Measurements from ENCODE around the gene PIGS. TPM values are rescaled to one million over a fixed set of nuclear protein-coding genes. Genes with fewer than 3 reads are reported as not detected.

The PIGS gene
- total RNA-seq (25.5 TPM), polyA plus RNA-seq (19.6 TPM)
- long read RNA-seq, donor 1, partial matches to known transcripts = 0 of 2 reads
- long read RNA-seq, donor 1, other reads (novel, unspliced or antisense) = 0 of 2 reads
- long read RNA-seq, donor 2 = 0 reads
- long read RNA-seq, donor 3, transcript PIGS-202 (12 exons, 2,877 nt) = major isoform, 8 of 13 reads
- long read RNA-seq, donor 3, partial matches to known transcripts = 0 of 13 reads
- long read RNA-seq, donor 3, other reads (novel, unspliced or antisense) = 0 of 13 reads
- long read RNA-seq, donor 4, partial matches to known transcripts = 0 of 5 reads
- long read RNA-seq, donor 4, other reads (novel, unspliced or antisense) = 0 of 5 reads
- long read RNA-seq, donor 5, transcript PIGS-202 (12 exons, 2,877 nt) = major isoform, 17 of 45 reads
- long read RNA-seq, donor 5, transcript PIGS-203 (11 exons, 2,815 nt) = minor isoform, 5 of 45 reads
- long read RNA-seq, donor 5, partial matches to known transcripts = 21 of 45 reads
- long read RNA-seq, donor 5, other reads (novel, unspliced or antisense) = 0 of 45 reads
- long read RNA-seq, donor 6, transcript PIGS-202 (12 exons, 2,877 nt) = major isoform, 12 of 15 reads
- long read RNA-seq, donor 6, partial matches to known transcripts = 0 of 15 reads
- long read RNA-seq, donor 6, other reads (novel, unspliced or antisense) = 0 of 15 reads
- long read RNA-seq, donor 7, transcript PIGS-202 (12 exons, 2,877 nt) = minor isoform, 5 of 15 reads
- long read RNA-seq, donor 7, transcript PIGS-203 (11 exons, 2,815 nt) = major isoform, 7 of 15 reads
- long read RNA-seq, donor 7, partial matches to known transcripts = 0 of 15 reads
- long read RNA-seq, donor 7, other reads (novel, unspliced or antisense) = 0 of 15 reads
- long read RNA-seq, donor 8, partial matches to known transcripts = 0 of 4 reads
- long read RNA-seq, donor 8, other reads (novel, unspliced or antisense) = 0 of 4 reads
- long read RNA-seq, donor 9, transcript PIGS-202 (12 exons, 2,877 nt) = major isoform, 7 of 9 reads
- long read RNA-seq, donor 9, partial matches to known transcripts = 0 of 9 reads
- long read RNA-seq, donor 9, other reads (novel, unspliced or antisense) = 0 of 9 reads
- long read RNA-seq, donor 10, transcript PIGS-206 (2 exons, 3,088 nt) = major isoform, 5 of 13 reads
- long read RNA-seq, donor 10, partial matches to known transcripts = 0 of 13 reads
- long read RNA-seq, donor 10, other reads (novel, unspliced or antisense) = 0 of 13 reads

DNA sequence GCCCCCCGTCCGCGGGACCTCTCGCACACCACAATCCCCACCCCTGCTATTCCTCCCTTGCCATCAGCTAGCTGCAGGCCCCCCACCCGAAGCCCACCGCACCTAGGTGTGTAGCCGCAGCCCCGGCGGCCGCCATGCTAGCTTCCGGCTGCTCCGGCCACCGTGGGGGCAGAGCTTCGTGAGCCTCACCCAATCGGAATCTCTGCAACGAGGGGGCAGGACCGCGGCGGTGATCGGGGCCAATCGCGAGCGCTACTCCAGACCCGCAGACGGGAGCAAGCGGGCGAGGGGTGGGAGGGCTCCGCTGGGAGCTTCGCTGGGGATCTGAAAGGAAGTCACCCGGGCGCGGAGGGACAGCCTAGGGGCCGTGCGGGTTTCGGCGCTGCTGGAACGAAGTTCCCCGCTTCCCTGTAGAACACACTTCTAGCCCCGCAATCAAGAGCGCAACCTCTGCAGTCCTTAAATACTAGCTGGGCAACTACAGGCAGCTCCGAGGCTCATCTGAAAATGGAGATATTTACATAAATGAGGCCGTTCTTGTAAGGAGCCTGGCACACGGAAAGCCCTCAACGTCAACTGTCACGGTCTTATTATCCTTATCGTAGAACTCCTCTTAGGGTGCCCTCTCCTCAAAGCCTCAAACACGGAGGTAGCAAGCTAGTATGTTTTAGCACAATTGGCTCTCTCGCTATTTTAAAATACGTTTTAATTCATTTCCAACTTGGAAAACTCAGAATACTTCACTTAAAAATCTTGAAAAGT, at the start of gene PIGS:
Gene PIGS (minus strand): TSS at position 164 of the 762 bp plus-strand sequence. CDS start 28 bp downstream, at position 136.
- peak within 1 kb of the TSS; percentile 64 to 85 for H3K27ac ChIP-seq (ENCODE audit: low read depth in 1 of 2, low read length in 1 of 2)
- 2% methylated on average over 49 of the region's 49 CpGs for WGBS
- peaks cover 9 to 18% of the 10 kb centered on the region in 2 donors for H3K4me1 ChIP-seq (ENCODE audit: control insufficient read depth in 2 of 2, insufficient read depth in 2 of 2, low read length in 2 of 2)

DNA sequence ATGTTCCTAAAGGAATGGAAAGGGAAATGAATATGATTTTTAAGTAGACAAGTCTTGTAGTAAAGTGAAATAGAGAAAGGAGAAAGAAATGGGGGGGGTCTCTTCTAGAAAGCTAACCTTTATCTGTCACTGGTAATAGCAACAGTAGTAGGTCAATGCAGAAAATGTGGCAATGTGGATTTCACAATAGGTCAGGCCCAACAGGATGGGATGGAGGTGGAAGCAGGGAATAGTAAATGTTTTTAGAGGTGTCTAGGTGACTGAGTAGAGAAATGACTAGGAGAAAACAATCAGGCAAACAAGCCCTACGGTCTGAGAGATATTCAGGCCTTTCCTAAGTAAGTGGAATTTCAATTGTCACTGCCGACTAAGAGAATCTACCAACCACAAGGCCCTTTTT, 48.7 kb upstream of the PIGS start:
- no peaks in the 10 kb centered on the region for H3K4me1 ChIP-seq (ENCODE audit: control insufficient read depth in 2 of 2, insufficient read depth in 2 of 2, low read length in 2 of 2)
- DNase-seq (ENCODE audit: low read depth in 6 of 9, low spot score in 9 of 9) = no peak
- 99% methylated on average over 2 of the region's 2 CpGs for WGBS
- peaks cover 81 to 97% of the 10 kb centered on the region in 2 donors for H3K36me3 ChIP-seq (ENCODE audit: control insufficient read depth in 2 of 2, insufficient read depth in 2 of 2, low read length in 1 of 2)
- no peak overlapping the region for H3K27ac ChIP-seq (ENCODE audit: low read depth in 1 of 2, low read length in 1 of 2)
- H3K27me3 ChIP-seq (ENCODE audit: control insufficient read depth in 2 of 2, insufficient read depth in 1 of 2, low read length in 1 of 2) = no peaks in the 10 kb centered on the region
- no peaks in the 10 kb centered on the region for H3K9me3 ChIP-seq (ENCODE audit: control insufficient read depth in 2 of 2, insufficient read depth in 1 of 2, low read length in 1 of 2)
- H3K4me3 ChIP-seq (ENCODE audit: low read length in 2 of 2) = no peak overlapping the region

More for the DNA sequence above, at the start of gene PIGS:
- Histone ChIP-seq H3K4me3 (ENCODE audit: low read length in 2 of 2) (peak within 1 kb of the TSS; percentile 73 to 98), H3K27me3 (ENCODE audit: control insufficient read depth in 2 of 2, insufficient read depth in 1 of 2, low read length in 1 of 2) (no peaks in the 10 kb centered on the region), H3K36me3 (ENCODE audit: control insufficient read depth in 2 of 2, insufficient read depth in 2 of 2, low read length in 1 of 2) (peaks cover 3 to 7% of the 10 kb centered on the region in 2 donors), H3K9me3 (ENCODE audit: control insufficient read depth in 2 of 2, insufficient read depth in 1 of 2, low read length in 1 of 2) (peaks cover 0 to 3% of the 10 kb centered on the region in 2 donors)
- peak; percentile 72 to 92 (median 81) for DNase-seq (ENCODE audit: low read depth in 6 of 9, low spot score in 9 of 9)

DNA sequence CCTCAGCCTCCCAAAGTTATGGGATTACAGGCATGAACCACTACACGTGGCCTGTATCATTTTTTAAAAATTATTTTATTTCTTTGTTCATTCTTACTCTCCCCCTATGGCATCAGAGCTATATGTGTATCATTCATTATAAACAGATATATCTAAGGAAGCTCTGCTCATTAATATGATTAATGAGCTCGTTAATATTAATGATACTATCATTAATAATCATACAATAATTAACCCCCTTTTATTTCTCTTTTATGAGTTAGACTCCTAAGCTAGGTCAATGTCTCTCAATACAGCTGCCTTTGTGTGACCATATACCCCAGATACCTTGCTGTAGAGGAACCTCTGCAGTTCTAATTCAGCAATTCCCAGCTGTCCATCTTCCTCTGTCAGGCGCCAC, 47.1 kb upstream of the PIGS start:
- H3K36me3 ChIP-seq (ENCODE audit: control insufficient read depth in 2 of 2, insufficient read depth in 2 of 2, low read length in 1 of 2) = peaks cover 84 to 97% of the 10 kb centered on the region in 2 donors
- WGBS = 97% methylated on average over 3 of the region's 3 CpGs
- no peaks in the 10 kb centered on the region for H3K27me3 ChIP-seq (ENCODE audit: control insufficient read depth in 2 of 2, insufficient read depth in 1 of 2, low read length in 1 of 2)
- H3K4me3 ChIP-seq (ENCODE audit: low read length in 2 of 2) = no peak overlapping the region
- no peak for DNase-seq (ENCODE audit: low read depth in 6 of 9, low spot score in 9 of 9)
- H3K4me1 ChIP-seq (ENCODE audit: control insufficient read depth in 2 of 2, insufficient read depth in 2 of 2, low read length in 2 of 2) = no peaks in the 10 kb centered on the region
- no peaks in the 10 kb centered on the region for H3K9me3 ChIP-seq (ENCODE audit: control insufficient read depth in 2 of 2, insufficient read depth in 1 of 2, low read length in 1 of 2)
- no peak overlapping the region for H3K27ac ChIP-seq (ENCODE audit: low read depth in 1 of 2, low read length in 1 of 2)

DNA sequence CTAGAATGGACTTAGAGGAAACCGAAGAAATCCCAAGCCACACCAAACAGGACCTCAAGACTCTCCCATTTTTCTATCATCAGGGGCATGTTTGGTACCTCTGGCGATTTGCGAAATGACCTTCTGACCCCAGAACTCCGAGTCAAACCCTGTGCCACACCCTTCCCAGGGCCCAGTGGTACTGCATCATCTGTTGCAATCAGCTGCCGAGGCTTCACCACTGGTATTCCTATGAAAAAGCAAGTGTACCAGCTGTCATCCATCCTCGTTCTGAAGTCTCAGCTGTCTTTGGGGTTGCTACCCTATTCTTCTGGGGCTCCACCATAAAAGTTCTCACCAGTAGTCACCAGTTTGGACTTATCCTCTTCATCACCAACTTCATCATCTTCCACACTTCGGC, 45.0 kb upstream of the PIGS start:
- no peak overlapping the region for H3K27ac ChIP-seq (ENCODE audit: low read depth in 1 of 2, low read length in 1 of 2)
- peaks cover 72 to 94% of the 10 kb centered on the region in 2 donors for H3K36me3 ChIP-seq (ENCODE audit: control insufficient read depth in 2 of 2, insufficient read depth in 2 of 2, low read length in 1 of 2)
- DNase-seq (ENCODE audit: low read depth in 6 of 9, low spot score in 9 of 9) = no peak
- H3K27me3 ChIP-seq (ENCODE audit: control insufficient read depth in 2 of 2, insufficient read depth in 1 of 2, low read length in 1 of 2) = no peaks in the 10 kb centered on the region
- peaks cover 0 to 5% of the 10 kb centered on the region in 2 donors for H3K4me1 ChIP-seq (ENCODE audit: control insufficient read depth in 2 of 2, insufficient read depth in 2 of 2, low read length in 2 of 2)
- H3K9me3 ChIP-seq (ENCODE audit: control insufficient read depth in 2 of 2, insufficient read depth in 1 of 2, low read length in 1 of 2) = no peaks in the 10 kb centered on the region
- no peak overlapping the region for H3K4me3 ChIP-seq (ENCODE audit: low read length in 2 of 2)
- 96% methylated on average over 7 of the region's 7 CpGs for WGBS

DNA sequence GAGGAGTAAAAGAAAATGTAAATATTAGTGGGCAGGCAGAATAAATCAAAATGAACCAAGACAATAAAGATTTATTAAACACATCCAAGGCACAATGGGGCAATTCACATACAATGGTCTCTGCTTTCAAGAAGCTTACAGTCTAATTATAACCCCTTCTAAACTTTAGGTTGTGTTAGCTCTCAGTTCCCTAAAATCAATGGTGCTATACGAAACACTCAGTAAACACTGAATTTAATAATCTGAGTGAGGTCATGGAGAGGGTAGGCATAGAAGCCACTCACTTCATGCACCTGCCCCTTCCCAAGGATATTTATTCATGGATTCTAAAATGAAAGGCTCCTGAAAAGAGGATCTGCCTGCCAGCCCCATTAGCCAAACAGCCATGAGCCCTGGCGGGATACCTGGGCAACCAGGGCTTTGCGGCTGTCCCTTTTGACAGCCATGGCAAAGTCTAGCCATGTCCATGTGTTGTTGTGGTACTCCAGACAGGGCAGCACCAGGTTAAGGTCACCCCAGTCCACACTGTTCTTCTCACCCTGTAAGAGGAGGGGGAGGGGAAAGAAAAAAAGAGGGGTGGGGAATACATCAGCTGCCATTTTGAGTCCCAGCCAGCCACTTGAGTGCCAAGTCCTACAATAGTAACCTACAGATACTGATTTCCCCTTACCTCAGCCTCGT, 44.1 kb upstream of the PIGS start:
- Histone ChIP-seq H3K4me1 (ENCODE audit: control insufficient read depth in 2 of 2, insufficient read depth in 2 of 2, low read length in 2 of 2) (peaks cover 0 to 5% of the 10 kb centered on the region in 2 donors), H3K4me3 (ENCODE audit: low read length in 2 of 2) (no peak overlapping the region), H3K9me3 (ENCODE audit: control insufficient read depth in 2 of 2, insufficient read depth in 1 of 2, low read length in 1 of 2) (no peaks in the 10 kb centered on the region), H3K36me3 (ENCODE audit: control insufficient read depth in 2 of 2, insufficient read depth in 2 of 2, low read length in 1 of 2) (peaks cover 63 to 93% of the 10 kb centered on the region in 2 donors), H3K27me3 (ENCODE audit: control insufficient read depth in 2 of 2, insufficient read depth in 1 of 2, low read length in 1 of 2) (no peaks in the 10 kb centered on the region), H3K27ac (ENCODE audit: low read depth in 1 of 2, low read length in 1 of 2) (no peak overlapping the region)
- 96% methylated on average over 4 of the region's 4 CpGs for WGBS
- no peak for DNase-seq (ENCODE audit: low read depth in 6 of 9, low spot score in 9 of 9)

DNA sequence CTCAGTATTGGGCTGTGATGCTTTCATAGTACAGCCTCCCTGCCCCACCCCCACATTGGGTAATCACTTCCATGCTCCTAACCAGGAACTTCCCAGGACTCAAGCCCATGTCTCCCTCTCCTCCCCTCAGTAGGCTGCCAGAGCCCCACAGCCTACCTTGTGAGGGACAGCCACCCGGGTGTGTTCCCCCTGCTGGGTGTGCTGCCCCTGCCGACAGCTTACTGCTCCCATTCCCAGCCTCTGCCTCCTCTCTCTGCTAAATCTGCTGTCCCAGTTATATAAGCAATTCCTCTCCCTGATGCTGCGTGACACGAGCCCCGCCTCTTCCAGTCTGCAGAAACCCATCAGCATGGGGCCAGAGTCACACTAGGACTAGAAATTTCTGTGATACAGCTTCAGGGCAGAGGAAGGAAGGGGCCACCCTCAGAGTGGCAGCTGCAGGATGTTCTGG, 42.6 kb upstream of the PIGS start, which contains the start of gene RSKR:
Gene RSKR (minus strand): TSS at position 255 of the 451 bp plus-strand sequence. CDS start 24 bp downstream, at position 231.
- Histone ChIP-seq H3K4me3 (ENCODE audit: low read length in 2 of 2) (no peak within 1 kb of the TSS), H3K27ac (ENCODE audit: low read depth in 1 of 2, low read length in 1 of 2) (no peak within 1 kb of the TSS), H3K4me1 (ENCODE audit: control insufficient read depth in 2 of 2, insufficient read depth in 2 of 2, low read length in 2 of 2) (peaks cover 0 to 5% of the 10 kb centered on the region in 2 donors), H3K27me3 (ENCODE audit: control insufficient read depth in 2 of 2, insufficient read depth in 1 of 2, low read length in 1 of 2) (no peaks in the 10 kb centered on the region), H3K9me3 (ENCODE audit: control insufficient read depth in 2 of 2, insufficient read depth in 1 of 2, low read length in 1 of 2) (no peaks in the 10 kb centered on the region), H3K36me3 (ENCODE audit: control insufficient read depth in 2 of 2, insufficient read depth in 2 of 2, low read length in 1 of 2) (peaks cover 50 to 83% of the 10 kb centered on the region in 2 donors)
- DNase-seq (ENCODE audit: low read depth in 6 of 9, low spot score in 9 of 9) = no peak
- 80% methylated on average over 5 of the region's 5 CpGs for WGBS

DNA sequence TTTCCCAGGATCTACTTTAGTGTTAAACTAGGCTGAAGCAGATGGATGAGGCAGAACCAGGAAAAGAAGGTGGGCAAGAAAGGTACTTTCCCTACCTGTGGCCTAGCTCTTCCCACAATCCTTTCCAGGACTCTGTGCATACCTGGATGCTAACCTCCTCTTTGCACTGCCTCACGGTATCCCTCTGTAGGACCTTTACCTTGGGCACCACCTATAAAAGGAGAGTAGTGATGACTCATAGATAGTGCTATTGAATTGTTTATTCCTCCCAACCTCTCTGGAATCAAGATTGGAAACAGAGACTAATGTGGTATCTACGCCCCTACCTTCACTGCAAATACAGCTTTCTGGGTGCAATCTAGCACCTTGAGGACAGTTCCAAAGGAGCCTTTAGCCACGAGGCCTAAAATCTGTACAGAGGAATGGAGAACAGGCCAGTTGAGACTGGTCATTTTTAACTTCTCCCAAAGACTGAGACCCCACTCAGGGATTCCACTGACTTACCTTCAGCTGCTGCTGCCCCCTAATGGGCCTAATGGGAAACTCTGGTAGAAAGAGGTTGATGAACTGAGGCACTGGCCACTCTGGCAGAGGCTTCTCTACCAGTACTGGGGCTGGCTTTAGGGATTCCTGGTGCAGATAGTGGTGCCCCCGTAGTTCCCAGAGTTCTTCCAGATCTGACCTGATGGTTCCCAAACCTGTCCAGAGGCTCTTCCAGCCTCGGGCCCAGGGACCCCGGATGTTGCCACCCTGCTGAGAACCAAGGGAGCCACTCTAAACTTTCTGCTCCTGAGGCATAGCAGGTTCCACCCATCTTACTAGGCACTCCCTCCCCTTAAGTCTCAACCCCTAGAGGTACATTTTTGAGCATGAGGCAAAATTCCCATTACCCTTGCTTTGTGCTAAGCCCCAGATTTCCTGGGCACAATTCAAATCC, 41.9 kb upstream of the PIGS start:
- H3K36me3 ChIP-seq (ENCODE audit: control insufficient read depth in 2 of 2, insufficient read depth in 2 of 2, low read length in 1 of 2) = peaks cover 43 to 76% of the 10 kb centered on the region in 2 donors
- H3K9me3 ChIP-seq (ENCODE audit: control insufficient read depth in 2 of 2, insufficient read depth in 1 of 2, low read length in 1 of 2) = no peaks in the 10 kb centered on the region
- 93% methylated on average over 6 of the region's 6 CpGs for WGBS

More for the DNA sequence above, 41.9 kb upstream of the PIGS start:
- Histone ChIP-seq H3K27me3 (ENCODE audit: control insufficient read depth in 2 of 2, insufficient read depth in 1 of 2, low read length in 1 of 2) (no peaks in the 10 kb centered on the region), H3K4me3 (ENCODE audit: low read length in 2 of 2) (no peak overlapping the region), H3K4me1 (ENCODE audit: control insufficient read depth in 2 of 2, insufficient read depth in 2 of 2, low read length in 2 of 2) (peaks cover 0 to 5% of the 10 kb centered on the region in 2 donors), H3K27ac (ENCODE audit: low read depth in 1 of 2, low read length in 1 of 2) (no peak overlapping the region)
- peak in 6 of 9 donors; percentile 11 to 54 (median 22) for DNase-seq (ENCODE audit: low read depth in 6 of 9, low spot score in 9 of 9)
